Fibroblast of pulmonary artery (primary cell): ENCODE measurements around the gene AUP1.

Experiments
- DNase-seq: peaks from one replicate; pipeline ENCODE4 v3.0.0-alpha.2; 2010; ENCODE audit warnings: low read depth
- H3K4me3 ChIP-seq: replicated peaks from 2 replicates; pipeline ENCODE4 v1.5.1; 2011; ENCODE audit warnings: low read depth, mild to moderate bottlenecking, control low read depth, low read length, moderate library complexity
- TF ChIP-seq, protein P1 (sequence below): IDR thresholded peaks from 2 replicates; pipeline ENCODE4 v1.5.1; 2011; ENCODE audit warnings: mild to moderate bottlenecking, control low read depth, low read length, inconsistent platforms; ENCODE audit errors: missing control alignments

The AUP1 gene

DNA sequence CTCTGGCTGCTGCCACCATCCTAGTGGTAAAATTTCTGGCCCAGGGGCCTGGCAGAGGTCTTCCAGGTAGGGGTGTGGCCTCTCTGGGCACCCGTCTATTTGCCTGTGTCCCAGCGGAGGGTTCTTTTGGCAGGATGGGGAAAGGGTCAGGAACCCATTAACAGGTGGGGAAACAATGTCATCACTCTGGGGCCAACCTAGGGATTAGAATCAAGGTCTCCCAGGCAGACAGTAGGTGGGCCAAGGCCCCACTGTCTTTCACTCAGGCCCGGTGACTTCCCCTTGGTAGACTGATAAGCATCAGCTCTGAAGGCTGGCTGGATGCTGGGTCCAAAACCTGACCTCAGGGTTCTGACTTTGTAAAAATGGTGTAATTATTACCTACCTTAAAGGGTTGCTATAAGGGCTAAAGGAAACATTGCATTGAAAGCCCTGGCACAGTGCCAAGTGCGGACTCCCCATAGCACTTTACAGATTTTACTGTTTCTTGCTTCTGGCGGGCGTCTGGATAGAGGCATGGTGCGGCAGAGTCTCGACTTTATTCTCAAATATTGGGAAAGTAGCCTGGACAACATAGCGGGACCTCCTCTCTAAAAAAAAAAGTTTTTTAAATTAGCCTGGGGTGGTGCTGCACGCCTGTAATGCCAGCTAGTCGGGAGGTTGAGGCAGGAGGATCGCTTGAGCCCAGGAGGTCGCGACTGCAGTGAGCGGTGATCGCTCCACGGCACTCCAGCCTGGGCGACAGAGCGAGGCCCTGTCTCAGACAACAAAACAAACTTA lies 32.3 kb downstream of the AUP1 start:
- no peak for DNase-seq
- TF ChIP-seq, protein P1, sequence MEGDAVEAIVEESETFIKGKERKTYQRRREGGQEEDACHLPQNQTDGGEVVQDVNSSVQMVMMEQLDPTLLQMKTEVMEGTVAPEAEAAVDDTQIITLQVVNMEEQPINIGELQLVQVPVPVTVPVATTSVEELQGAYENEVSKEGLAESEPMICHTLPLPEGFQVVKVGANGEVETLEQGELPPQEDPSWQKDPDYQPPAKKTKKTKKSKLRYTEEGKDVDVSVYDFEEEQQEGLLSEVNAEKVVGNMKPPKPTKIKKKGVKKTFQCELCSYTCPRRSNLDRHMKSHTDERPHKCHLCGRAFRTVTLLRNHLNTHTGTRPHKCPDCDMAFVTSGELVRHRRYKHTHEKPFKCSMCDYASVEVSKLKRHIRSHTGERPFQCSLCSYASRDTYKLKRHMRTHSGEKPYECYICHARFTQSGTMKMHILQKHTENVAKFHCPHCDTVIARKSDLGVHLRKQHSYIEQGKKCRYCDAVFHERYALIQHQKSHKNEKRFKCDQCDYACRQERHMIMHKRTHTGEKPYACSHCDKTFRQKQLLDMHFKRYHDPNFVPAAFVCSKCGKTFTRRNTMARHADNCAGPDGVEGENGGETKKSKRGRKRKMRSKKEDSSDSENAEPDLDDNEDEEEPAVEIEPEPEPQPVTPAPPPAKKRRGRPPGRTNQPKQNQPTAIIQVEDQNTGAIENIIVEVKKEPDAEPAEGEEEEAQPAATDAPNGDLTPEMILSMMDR = no peak
- no peak overlapping the region for H3K4me3 ChIP-seq

DNA sequence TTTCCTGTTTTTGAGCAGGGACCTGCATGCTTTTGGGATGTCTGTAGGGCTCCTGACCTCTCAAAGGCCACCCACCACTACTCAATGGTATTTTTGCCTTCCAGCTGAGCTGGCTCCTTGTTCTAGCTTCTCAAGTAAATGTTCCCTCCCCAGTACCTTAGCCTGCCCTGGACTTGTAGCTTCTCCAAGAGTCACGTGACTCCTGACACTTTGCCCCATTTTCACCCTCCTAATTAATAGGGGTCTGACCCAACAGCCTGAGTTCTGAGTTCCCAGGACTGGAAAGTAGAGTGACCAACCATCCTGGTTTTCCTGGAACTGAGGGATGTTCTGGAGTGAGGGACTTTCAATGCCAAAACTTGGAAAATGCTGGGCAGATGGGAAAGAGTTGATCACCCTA lies 34.1 kb downstream of the AUP1 start:
- no peak for DNase-seq
- TF ChIP-seq, protein P1 = no peak
- H3K4me3 ChIP-seq = no peak overlapping the region

DNA sequence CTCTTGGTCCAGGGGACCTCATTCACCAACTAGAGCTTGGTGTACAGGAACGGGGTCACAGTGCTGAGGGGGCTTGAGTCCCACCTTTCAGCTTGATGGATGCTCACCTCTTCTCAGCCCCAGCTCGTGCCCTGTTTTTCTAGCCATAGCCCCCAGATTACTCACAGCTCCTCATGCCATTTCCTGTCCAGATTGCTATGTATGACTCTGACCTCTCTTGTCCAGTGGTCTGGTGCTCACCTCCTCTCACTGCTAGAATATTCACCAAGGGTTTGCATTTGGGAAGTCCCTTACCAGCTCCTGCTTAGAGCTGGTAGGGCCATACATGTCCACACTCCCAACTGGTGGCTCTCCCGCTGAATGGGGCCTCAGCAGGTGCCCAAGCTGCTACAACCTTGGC lies 36.0 kb downstream of the AUP1 start:
- no peak for DNase-seq
- TF ChIP-seq, protein P1 = no peak
- H3K4me3 ChIP-seq = no peak overlapping the region

DNA sequence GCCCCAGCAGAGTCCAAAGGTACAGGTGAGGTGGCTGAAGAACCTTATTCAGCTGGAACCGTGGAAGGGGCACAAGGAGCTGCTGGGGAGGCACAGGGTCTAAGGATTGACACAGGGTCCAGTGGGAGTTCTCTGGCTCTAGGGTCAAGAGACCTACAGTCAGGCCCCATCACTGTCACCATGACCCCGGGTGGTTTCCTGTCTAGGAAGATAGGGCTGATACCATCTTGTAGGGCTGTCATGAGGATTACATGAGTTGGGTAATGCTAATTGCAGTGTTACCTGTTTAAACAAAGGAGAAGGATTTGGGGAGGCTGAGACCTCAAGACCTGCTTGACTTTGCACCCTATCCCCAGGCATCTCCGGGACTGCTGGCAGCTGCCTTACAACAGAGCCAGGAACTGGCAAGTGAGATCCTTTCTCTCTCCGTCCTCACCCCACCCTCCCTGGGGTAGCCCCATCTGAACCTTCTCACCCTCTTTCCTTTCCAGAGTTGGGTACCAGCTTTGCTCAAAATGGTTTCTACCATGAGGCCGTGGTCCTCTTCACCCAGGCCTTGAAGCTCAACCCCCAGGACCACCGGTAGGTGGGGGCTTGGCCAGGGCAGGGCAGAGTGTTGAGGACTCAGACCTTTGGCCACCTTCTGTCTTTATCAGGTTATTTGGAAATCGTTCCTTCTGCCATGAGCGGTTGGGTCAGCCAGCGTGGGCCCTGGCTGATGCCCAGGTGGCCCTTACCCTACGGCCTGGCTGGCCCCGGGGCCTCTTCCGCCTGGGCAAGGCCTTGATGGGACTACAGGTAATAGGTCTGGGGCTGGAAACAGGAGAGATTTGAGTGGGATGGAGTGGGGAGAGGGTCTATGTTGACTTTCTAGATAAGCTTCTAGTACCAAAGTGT lies 37.6 kb downstream of the AUP1 start:
- DNase-seq = no peak
- TF ChIP-seq, protein P1 = no peak

DNA sequence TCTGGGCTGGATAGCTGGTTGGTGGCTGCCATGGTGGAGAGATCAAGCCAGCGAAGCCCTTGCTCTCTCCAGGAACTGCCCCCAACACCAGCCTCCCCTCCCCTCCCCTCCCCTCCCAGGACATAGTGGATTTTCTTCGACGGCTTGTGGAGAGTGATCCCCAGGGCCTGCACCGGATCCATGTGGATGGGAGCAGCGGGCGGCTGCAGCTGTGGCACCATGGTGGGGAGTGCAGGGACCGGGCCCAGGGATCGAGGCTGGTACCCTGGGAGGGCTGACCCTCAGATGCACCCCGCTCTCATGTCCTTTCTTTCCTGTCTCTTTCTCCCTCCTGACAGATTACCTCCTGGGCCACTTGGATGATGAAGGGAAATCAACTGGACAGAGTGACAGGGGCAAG lies 39.6 kb downstream of the AUP1 start:
- TF ChIP-seq, protein P1 = no peak
- no peak for DNase-seq
- no peak overlapping the region for H3K4me3 ChIP-seq

More for the DNA sequence above, 37.6 kb downstream of the AUP1 start:
- no peak overlapping the region for H3K4me3 ChIP-seq

DNA sequence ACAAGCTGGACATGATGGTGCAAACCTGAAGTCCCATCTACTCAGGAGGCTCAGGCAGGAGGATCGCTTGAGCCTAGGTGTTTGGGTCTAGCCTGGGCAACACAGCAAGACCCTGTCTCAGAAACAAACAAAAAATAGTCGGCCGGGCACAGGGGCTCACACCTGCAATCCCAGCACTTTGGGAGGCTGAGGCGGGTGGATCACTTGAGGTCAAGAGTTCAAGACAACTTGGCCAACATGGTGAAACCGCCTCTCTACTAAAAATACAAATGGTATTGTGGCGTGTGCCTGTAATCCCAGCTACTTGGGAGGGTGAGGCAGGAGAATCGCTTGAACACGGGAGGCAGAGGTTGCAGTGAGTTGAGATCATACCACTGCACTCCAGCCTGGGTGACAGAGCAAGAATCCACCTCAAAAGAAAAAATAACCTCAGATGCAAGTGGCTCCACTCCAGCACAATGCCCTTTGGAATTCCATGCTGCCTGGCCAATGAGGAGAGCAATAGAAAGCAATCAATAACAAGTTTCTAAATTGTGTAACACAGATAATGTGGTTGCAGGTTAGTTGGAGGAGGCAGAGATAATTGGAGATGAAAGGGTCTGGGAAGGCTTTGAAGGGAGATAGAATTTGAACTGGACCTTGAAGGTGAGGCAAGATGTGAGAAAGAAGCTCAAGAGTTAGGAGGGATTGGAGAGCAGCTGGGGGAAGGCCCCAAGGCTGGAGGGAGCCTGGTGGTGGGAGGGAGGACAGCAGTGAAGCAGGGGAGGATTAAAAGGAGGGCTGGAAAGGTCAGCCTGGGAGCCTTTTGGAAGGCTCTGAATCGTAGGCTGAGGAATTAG lies 40.6 kb downstream of the AUP1 start:
- no peak for DNase-seq
- TF ChIP-seq, protein P1 = no peak

More for the DNA sequence above, 40.6 kb downstream of the AUP1 start:
- H3K4me3 ChIP-seq = no peak overlapping the region
